ENCODE results near the gene EXO1.

- TF ChIP-seq, protein P1, sequence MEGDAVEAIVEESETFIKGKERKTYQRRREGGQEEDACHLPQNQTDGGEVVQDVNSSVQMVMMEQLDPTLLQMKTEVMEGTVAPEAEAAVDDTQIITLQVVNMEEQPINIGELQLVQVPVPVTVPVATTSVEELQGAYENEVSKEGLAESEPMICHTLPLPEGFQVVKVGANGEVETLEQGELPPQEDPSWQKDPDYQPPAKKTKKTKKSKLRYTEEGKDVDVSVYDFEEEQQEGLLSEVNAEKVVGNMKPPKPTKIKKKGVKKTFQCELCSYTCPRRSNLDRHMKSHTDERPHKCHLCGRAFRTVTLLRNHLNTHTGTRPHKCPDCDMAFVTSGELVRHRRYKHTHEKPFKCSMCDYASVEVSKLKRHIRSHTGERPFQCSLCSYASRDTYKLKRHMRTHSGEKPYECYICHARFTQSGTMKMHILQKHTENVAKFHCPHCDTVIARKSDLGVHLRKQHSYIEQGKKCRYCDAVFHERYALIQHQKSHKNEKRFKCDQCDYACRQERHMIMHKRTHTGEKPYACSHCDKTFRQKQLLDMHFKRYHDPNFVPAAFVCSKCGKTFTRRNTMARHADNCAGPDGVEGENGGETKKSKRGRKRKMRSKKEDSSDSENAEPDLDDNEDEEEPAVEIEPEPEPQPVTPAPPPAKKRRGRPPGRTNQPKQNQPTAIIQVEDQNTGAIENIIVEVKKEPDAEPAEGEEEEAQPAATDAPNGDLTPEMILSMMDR (IDR thresholded peaks at IDR 0.05 in 2 of 3, conservative IDR thresholded peaks at IDR 0.05 in 1 of 3; ENCODE audit: borderline replicate concordance in 1 of 3, insufficient read depth in 1 of 3, low read depth in 2 of 3, low read length in 2 of 3): no peak
- TF ChIP-seq POLR2A (IDR thresholded peaks at IDR 0.05; ENCODE audit: borderline replicate concordance, extremely low read depth, insufficient read depth, insufficient read length): no peak
These were observed 9.1 kb upstream of the EXO1 start for GRCh38 chr1:241838897-241839296.

Data from HCT116 (cell line).